GM19324 (cell line): ENCODE data around the gene KRT14.

Source experiments
- ATAC-seq: cut with Tn5 transposase; IDR thresholded peaks from one replicate; pipeline ENCODE4 v1.9.1; 2021; ENCODE audit warnings: mild to moderate bottlenecking, moderate library complexity; ENCODE audit not compliant: unreplicated experiment, low FRiP score

KRT14 gene

GRCh38 chr17:41533613-41534012, 53.1 kb downstream of the KRT14 start:
- ATAC-seq = no peak

- ATAC-seq = no peak
Measured at GRCh38 chr17:41532947-41533570, 53.6 kb downstream of the KRT14 start.
